GM12878 (cell line): ENCODE data around the gene ABCA4.

Experiments used
- EZH2 ChIP-seq: IDR thresholded peaks from 2 replicates; pipeline ENCODE4 v1.6.1; 2012; ENCODE audit warnings: low read depth, mild to moderate bottlenecking, control low read depth, inconsistent platforms, low read length, borderline replicate concordance; ENCODE audit not compliant: control insufficient read depth
- MXI1 ChIP-seq: fragments of 150-350 bp; IDR thresholded peaks from 2 replicates; pipeline ENCODE4 v1.6.1; 2011; ENCODE audit warnings: low read depth, mild to moderate bottlenecking, inconsistent platforms, low read length, improper control_type of control experiment
- MYC ChIP-seq: IDR thresholded peaks from 2 replicates; pipeline ENCODE4 v1.6.1; 2011; ENCODE audit warnings: mild to moderate bottlenecking, low read length, moderate library complexity, inconsistent platforms; ENCODE audit not compliant: insufficient read depth, insufficient replicate concordance, insufficient read length, severe bottlenecking
- POLR2AphosphoS5 ChIP-seq: IDR thresholded peaks from 2 replicates; pipeline ENCODE4 v1.6.1; 2011; ENCODE audit warnings: mild to moderate bottlenecking, low read length, inconsistent platforms
- RAD21 ChIP-seq: IDR thresholded peaks from 2 replicates; pipeline ENCODE4 v1.6.1; 2011; ENCODE audit warnings: mild to moderate bottlenecking, low read depth, low read length, moderate library complexity; ENCODE audit not compliant: insufficient read depth
- TAF1 ChIP-seq: IDR thresholded peaks from 2 replicates; pipeline ENCODE4 v1.6.1; 2011; ENCODE audit warnings: mild to moderate bottlenecking, low read depth, low read length, borderline replicate concordance
- TCF12 ChIP-seq: IDR thresholded peaks from 2 replicates; pipeline ENCODE4 v1.6.1; 2011; ENCODE audit warnings: low read depth, mild to moderate bottlenecking, low read length
- ZNF207 ChIP-seq: fragments of 450-650 bp; IDR thresholded peaks from 2 replicates; pipeline ENCODE4 v1.6.1; 2014; ENCODE audit warnings: antibody characterized with exemption, mild to moderate bottlenecking, borderline replicate concordance
- TF ChIP-seq, protein P1 (sequence below), 3 experiments: IDR thresholded peaks in 2 of 3; conservative IDR thresholded peaks in 1 of 3; 2 replicates each; pipeline ENCODE4 v1.5.1; 2011; ENCODE audit warnings: low read depth in 3 of 3, low read length in 3 of 3, mild to moderate bottlenecking in 3 of 3, control low read depth in 2 of 3, moderate library complexity in 2 of 3, inconsistent platforms in 1 of 3, mixed read lengths in 1 of 3; ENCODE audit not compliant: control insufficient read depth in 2 of 3, insufficient read depth in 1 of 3; ENCODE audit errors: extremely low read depth in 1 of 3
- TF ChIP-seq, protein P2 (sequence below): IDR thresholded peaks from 2 replicates; pipeline ENCODE4 v1.6.1; 2012; ENCODE audit warnings: mild to moderate bottlenecking, low read depth, low read length

DNA sequence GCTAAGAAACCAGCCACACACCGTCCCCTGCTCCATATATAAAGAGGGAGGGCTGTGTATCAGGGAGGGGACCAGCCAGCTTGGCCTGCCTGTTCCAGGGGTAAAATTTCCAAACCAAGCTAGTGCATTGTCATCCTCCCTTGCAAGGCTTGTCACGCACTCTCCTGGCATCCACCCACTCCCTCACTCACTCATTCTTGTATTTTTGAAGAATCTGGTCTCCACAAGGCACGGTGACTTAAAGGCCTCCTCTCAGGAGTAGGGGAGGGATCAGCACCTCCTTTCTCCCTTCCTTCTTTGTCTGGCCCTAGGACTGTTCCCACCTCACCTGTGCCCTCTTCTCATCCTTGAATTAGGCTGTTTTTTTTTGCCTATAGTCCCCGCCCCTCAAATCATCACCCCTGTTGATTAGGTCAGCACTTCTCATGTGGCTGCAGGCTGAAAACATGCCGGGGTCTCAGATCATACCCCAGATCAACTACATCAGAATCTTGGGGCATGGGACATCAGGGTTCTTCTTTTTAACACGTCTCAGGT lies 5.0 kb downstream of the ABCA4 start:
- TF ChIP-seq ZNF207, result no peak
- no peak for TF ChIP-seq POLR2AphosphoS5
- no peak for TF ChIP-seq TAF1
- no peak for TF ChIP-seq EZH2
- TF ChIP-seq, protein P1, sequence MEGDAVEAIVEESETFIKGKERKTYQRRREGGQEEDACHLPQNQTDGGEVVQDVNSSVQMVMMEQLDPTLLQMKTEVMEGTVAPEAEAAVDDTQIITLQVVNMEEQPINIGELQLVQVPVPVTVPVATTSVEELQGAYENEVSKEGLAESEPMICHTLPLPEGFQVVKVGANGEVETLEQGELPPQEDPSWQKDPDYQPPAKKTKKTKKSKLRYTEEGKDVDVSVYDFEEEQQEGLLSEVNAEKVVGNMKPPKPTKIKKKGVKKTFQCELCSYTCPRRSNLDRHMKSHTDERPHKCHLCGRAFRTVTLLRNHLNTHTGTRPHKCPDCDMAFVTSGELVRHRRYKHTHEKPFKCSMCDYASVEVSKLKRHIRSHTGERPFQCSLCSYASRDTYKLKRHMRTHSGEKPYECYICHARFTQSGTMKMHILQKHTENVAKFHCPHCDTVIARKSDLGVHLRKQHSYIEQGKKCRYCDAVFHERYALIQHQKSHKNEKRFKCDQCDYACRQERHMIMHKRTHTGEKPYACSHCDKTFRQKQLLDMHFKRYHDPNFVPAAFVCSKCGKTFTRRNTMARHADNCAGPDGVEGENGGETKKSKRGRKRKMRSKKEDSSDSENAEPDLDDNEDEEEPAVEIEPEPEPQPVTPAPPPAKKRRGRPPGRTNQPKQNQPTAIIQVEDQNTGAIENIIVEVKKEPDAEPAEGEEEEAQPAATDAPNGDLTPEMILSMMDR (IDR thresholded peaks at IDR 0.05 in 2 of 3, conservative IDR thresholded peaks at IDR 0.05 in 1 of 3; ENCODE audit: control insufficient read depth in 2 of 3, extremely low read depth in 1 of 3, insufficient read depth in 1 of 3, low read depth in 3 of 3, low read length in 3 of 3), result no peak
- TF ChIP-seq, protein P2, sequence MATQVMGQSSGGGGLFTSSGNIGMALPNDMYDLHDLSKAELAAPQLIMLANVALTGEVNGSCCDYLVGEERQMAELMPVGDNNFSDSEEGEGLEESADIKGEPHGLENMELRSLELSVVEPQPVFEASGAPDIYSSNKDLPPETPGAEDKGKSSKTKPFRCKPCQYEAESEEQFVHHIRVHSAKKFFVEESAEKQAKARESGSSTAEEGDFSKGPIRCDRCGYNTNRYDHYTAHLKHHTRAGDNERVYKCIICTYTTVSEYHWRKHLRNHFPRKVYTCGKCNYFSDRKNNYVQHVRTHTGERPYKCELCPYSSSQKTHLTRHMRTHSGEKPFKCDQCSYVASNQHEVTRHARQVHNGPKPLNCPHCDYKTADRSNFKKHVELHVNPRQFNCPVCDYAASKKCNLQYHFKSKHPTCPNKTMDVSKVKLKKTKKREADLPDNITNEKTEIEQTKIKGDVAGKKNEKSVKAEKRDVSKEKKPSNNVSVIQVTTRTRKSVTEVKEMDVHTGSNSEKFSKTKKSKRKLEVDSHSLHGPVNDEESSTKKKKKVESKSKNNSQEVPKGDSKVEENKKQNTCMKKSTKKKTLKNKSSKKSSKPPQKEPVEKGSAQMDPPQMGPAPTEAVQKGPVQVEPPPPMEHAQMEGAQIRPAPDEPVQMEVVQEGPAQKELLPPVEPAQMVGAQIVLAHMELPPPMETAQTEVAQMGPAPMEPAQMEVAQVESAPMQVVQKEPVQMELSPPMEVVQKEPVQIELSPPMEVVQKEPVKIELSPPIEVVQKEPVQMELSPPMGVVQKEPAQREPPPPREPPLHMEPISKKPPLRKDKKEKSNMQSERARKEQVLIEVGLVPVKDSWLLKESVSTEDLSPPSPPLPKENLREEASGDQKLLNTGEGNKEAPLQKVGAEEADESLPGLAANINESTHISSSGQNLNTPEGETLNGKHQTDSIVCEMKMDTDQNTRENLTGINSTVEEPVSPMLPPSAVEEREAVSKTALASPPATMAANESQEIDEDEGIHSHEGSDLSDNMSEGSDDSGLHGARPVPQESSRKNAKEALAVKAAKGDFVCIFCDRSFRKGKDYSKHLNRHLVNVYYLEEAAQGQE, result no peak
- TF ChIP-seq RAD21, result no peak
- TF ChIP-seq MXI1, result no peak
- TF ChIP-seq TCF12, result no peak
- no peak for TF ChIP-seq MYC
